Ectodermal cell (in vitro differentiated cells): ENCODE data around the gene BMI1.

Experiments
- H3K27ac ChIP-seq: 2 replicates; pipeline ENCODE4 v1.7.0; 2013; ENCODE audit warnings: mild to moderate bottlenecking, low read depth, low read length; ENCODE audit not compliant: insufficient read depth, poor library complexity, severe bottlenecking
- H3K27me3 ChIP-seq: 2 replicates; pipeline ENCODE4 v1.7.0; 2013; ENCODE audit warnings: mild to moderate bottlenecking, low read length; ENCODE audit not compliant: insufficient read depth, control insufficient read depth, poor library complexity, severe bottlenecking
- H3K36me3 ChIP-seq: one replicate; pipeline ENCODE4 v1.7.0; 2013; ENCODE audit warnings: low read length; ENCODE audit not compliant: control insufficient read depth, insufficient read depth
- H3K4me1 ChIP-seq: one replicate; pipeline ENCODE4 v1.7.0; 2013; ENCODE audit warnings: low read length; ENCODE audit not compliant: control insufficient read depth, insufficient read depth
- H3K4me3 ChIP-seq: 2 replicates; pipeline ENCODE4 v1.7.0; 2013; ENCODE audit warnings: low read depth, low read length, control low read depth; ENCODE audit not compliant: insufficient read depth
- H3K9me3 ChIP-seq: 2 replicates; pipeline ENCODE4 v1.7.0; 2013; ENCODE audit warnings: mild to moderate bottlenecking, low read length, moderate library complexity; ENCODE audit not compliant: control insufficient read depth
- WGBS, 2 experiments: methylation state at CpG; one replicate each; pipeline ENCODE4 v1.1.7; 2013; ENCODE audit warnings: missing lambda C conversion rate in 2 of 2; 5-methylcytosine and 5-hydroxymethylcytosine counted together

The BMI1 gene

GRCh38 chr10:22338931-22339330 lies 18.0 kb downstream of the BMI1 start:
- no peaks in the 10 kb centered on the region for H3K36me3 ChIP-seq
- H3K27ac ChIP-seq = no peak overlapping the region

GRCh38 chr10:22339761-22340328 lies 18.9 kb downstream of the BMI1 start:
- H3K36me3 ChIP-seq = no peaks in the 10 kb centered on the region
- H3K4me3 ChIP-seq = peak overlapping the region; percentile 64
- H3K9me3 ChIP-seq = no peaks in the 10 kb centered on the region
- peaks cover 100% of the 10 kb centered on the region for H3K27me3 ChIP-seq
- H3K4me1 ChIP-seq = peaks cover 18% of the 10 kb centered on the region
- WGBS, 2 experiments = 1 to 5% methylated on average over 12 of the region's 13 CpGs
- H3K27ac ChIP-seq = no peak overlapping the region

More at GRCh38 chr10:22338931-22339330, 18.0 kb downstream of the BMI1 start:
- peaks cover 100% of the 10 kb centered on the region for H3K27me3 ChIP-seq
- H3K9me3 ChIP-seq = no peaks in the 10 kb centered on the region
- peaks cover 18% of the 10 kb centered on the region for H3K4me1 ChIP-seq
- no peak overlapping the region for H3K4me3 ChIP-seq

- Histone ChIP-seq H3K4me3 (peak overlapping the region; percentile 64), H3K36me3 (no peaks in the 10 kb centered on the region), H3K4me1 (peaks cover 18% of the 10 kb centered on the region), H3K27me3 (peaks cover 100% of the 10 kb centered on the region), H3K9me3 (no peaks in the 10 kb centered on the region), H3K27ac (no peak overlapping the region)
- WGBS, 2 experiments = 0% methylated on average over 98 of the region's 98 CpGs
Measured at GRCh38 chr10:22340329-22341189, 19.7 kb downstream of the BMI1 start.

GRCh38 chr10:22341190-22341925 lies 20.5 kb downstream of the BMI1 start:
- no peak overlapping the region for H3K27ac ChIP-seq
- 2% methylated on average over 40 of the region's 40 CpGs for WGBS, 2 experiments

GRCh38 chr10:22341926-22342196 lies 21.0 kb downstream of the BMI1 start:
- peaks cover 100% of the 10 kb centered on the region for H3K27me3 ChIP-seq
- no peak overlapping the region for H3K4me3 ChIP-seq
- H3K4me1 ChIP-seq = peaks cover 18% of the 10 kb centered on the region
- no peaks in the 10 kb centered on the region for H3K9me3 ChIP-seq
- WGBS, 2 experiments = 30 to 31% methylated on average over 3 of the region's 3 CpGs
- no peak overlapping the region for H3K27ac ChIP-seq
- H3K36me3 ChIP-seq = no peaks in the 10 kb centered on the region

More at GRCh38 chr10:22341190-22341925, 20.5 kb downstream of the BMI1 start:
- H3K4me3 ChIP-seq = peak overlapping the region; percentile 64
- H3K4me1 ChIP-seq = peaks cover 18% of the 10 kb centered on the region
- H3K9me3 ChIP-seq = no peaks in the 10 kb centered on the region
- no peaks in the 10 kb centered on the region for H3K36me3 ChIP-seq
- peaks cover 100% of the 10 kb centered on the region for H3K27me3 ChIP-seq

DNA sequence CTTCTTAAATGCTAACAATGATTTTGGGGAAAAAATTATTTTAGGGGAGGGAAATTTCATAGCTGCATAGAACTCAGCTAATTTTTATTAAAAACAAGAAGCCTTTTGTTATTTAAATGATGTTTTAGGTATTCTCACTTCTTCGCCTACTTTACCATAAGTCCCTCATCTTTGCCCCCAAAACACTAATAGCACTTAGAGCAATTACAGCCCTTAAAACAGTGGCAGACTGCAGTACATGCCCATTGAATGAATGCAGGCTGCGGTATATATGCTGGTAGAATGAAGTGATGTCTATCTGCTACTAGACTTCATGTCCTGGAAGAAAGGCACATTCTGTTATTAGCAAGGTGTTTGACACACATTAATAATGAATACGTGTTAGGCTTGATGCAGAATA lies 21.5 kb downstream of the BMI1 start:
- Histone ChIP-seq H3K4me3 (no peak overlapping the region), H3K27me3 (peaks cover 100% of the 10 kb centered on the region), H3K4me1 (peaks cover 14% of the 10 kb centered on the region), H3K27ac (no peak overlapping the region), H3K9me3 (no peaks in the 10 kb centered on the region), H3K36me3 (no peaks in the 10 kb centered on the region)
- WGBS, 2 experiments = 0 to 22% methylated on average over 1 to 2 of the region's 3 CpGs

- H3K9me3 ChIP-seq = no peaks in the 10 kb centered on the region
- H3K4me1 ChIP-seq = peaks cover 8% of the 10 kb centered on the region
- H3K27me3 ChIP-seq = peaks cover 100% of the 10 kb centered on the region
- no peak overlapping the region for H3K4me3 ChIP-seq
- no peaks in the 10 kb centered on the region for H3K36me3 ChIP-seq
- 43% methylated on average over 2 of the region's 3 CpGs; no CpG with 5 or more reads in 1 of the 2 experiments for WGBS, 2 experiments
- no peak overlapping the region for H3K27ac ChIP-seq
Measured at GRCh38 chr10:22343731-22344130, 22.8 kb downstream of the BMI1 start.

DNA sequence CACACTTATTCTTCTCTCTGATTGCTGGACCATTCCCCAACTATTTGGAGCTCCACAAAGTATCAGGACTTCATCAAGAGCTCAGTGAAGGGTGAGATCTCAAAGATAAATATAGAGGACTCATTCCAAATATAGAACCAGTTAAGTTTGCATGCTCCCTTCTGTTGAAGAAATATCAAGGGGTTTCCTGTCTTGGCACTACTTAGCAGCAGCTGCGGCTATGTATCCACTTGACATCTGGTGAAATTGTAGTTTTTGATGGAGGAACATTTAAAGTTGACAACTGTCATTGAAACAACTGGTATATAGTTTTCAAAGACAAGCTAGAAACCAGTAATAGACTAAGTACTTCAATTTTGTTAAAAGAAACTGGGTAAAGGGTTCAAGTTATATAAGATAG lies 23.4 kb downstream of the BMI1 start:
- H3K27me3 ChIP-seq = peaks cover 98% of the 10 kb centered on the region
- peaks cover 8% of the 10 kb centered on the region for H3K4me1 ChIP-seq
- WGBS, 2 experiments = 40 to 49% methylated on average over 1 of the region's 1 CpG
- H3K9me3 ChIP-seq = no peaks in the 10 kb centered on the region
- H3K27ac ChIP-seq = no peak overlapping the region
- H3K4me3 ChIP-seq = no peak overlapping the region
- H3K36me3 ChIP-seq = no peaks in the 10 kb centered on the region

DNA sequence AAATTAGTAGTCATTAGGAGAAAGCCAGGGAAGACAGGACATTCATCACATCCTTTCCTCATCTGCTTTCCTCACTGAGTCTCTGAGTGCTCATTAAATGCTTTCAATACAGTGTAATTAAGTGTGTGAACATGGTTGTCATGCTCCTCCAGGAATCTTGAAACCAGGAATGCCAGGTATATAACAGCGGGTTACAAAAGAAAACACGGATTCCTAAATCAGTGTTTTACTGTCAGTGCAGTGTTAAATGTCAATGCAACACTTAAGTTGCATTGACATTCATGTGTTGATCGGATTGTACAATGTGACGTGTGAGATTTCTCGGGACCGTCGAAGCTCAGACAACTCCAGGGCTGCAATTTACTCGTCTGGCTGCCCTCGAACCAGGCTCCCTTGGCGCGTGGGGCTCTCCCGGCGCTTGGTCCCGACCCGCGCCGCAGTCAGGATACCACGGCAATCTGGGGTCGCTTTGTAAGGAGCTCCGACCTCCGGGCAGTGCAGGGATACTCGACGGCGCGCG lies 23.9 kb downstream of the BMI1 start:
- Histone ChIP-seq H3K4me3 (peak overlapping the region; percentile 28), H3K27ac (no peak overlapping the region), H3K27me3 (peaks cover 92% of the 10 kb centered on the region), H3K36me3 (no peaks in the 10 kb centered on the region), H3K4me1 (peaks cover 8% of the 10 kb centered on the region), H3K9me3 (no peaks in the 10 kb centered on the region)
- WGBS, 2 experiments = 7 to 8% methylated on average over 26 of the region's 26 CpGs
